GM19438 (cell line): Measurements from ENCODE around the gene XPO5.
"Not testable (repeated sequence)": the region's sequence is repeated elsewhere in the genome, so short reads cannot be mapped to it uniquely, and the experiment has no call there.

ENCODE experiments used
- ATAC-seq: cut with Tn5 transposase; IDR thresholded peaks from one replicate; pipeline ENCODE4 v1.9.1; 2021; ENCODE audit warnings: low read depth; ENCODE audit not compliant: unreplicated experiment

The XPO5 gene

GRCh38 chr6:43499028-43499815 is 76.6 kb downstream of the XPO5 start:
- no peak for ATAC-seq

GRCh38 chr6:43498291-43498690 is 77.5 kb downstream of the XPO5 start:
- ATAC-seq, result not testable (repeated sequence)

DNA sequence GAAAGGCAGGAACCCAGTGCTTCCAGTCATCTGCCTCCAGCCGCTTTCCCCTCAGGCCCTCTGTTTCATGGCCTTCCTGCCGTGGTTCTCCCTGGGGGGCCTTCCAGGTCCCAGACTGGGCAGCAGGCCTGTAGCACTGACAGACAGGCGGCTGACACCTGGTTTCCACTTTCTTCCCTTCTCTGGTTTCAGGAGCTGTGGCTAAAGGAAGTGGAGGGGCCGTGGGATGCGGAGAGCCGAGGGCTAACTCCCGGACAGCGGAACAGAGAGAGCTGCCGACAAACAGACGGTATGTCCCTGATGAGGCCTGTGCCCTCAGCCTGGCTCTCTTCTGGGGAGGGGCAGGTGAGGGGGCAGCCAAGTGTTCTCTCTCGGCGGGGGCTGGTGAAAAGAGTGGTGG is 78.1 kb downstream of the XPO5 start:
- no peak for ATAC-seq

DNA sequence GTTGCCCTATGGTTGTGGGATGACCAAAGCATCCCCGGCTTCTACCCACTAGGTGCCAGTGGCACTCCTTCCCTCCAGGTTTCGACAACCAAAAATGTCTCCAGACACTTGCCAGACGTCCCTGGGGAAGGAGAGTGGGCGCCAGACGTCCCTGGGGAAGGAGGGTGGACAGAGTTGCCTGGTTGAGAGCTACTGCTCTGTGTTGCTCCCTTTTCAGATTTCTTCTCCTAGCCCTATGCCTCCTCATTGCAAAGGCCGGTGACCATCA is 78.8 kb downstream of the XPO5 start:
- no peak for ATAC-seq

DNA sequence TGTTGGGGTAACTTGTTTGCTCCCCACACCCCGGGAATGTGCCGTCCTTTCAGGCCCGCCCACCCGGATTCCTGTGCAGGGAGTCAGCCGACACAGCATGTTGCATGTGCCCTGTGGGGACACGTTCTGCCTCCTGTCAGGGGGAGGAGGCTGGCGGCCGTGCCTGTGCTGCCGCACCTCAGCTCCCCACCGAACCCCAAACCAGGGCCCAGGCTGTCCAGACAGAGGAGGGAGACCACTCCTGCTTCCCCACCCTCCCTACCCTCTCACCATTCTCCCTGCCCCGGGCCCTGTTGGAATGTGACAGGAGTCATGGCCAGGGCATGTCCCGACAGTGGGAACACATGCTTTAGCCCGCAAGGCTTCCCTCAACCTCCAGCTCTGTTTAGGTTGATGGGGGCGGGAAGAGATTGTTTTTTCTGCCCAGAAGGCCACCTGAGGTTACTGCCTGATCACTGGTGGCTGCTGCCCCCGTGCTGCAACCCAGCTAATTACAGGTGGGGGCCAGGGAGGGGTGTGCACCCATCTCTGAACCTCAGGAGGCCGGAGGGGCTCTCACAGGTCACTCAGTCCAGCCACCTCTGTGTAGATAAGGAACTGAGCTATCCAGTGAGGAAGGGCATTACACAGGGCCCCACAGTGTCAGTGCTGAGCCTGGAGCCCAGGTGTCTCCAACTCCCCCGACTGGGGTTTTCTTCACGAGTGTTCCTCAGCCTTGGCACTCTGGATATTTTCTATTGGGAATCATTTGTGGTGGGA is 79.3 kb downstream of the XPO5 start:
- ATAC-seq, result no peak

DNA sequence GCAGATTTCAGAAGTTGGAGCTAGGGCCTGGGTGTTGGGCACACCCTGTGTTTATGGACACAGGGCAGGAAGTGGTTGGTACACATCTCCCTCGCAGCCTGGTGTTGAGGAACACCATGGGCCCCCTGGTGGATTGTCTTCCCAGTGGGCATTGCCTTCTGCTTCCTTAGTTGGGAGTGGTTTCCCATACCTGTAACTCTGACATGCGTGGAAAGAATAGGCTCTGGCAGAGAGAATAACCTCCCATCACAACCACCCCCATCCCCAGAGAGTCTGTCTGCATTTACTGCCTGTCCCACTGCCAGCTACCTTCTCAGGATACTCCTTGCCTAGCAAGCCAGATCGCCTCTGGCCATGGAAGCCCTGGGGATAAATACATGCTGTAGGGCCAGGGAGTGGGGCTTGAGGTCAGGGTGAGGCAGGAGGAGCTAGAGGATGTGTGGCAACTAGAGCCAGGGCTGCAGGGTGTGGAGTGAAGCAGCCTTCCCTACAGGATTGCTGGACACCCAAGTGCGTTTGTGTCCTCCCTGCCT is 80.4 kb downstream of the XPO5 start:
- no peak for ATAC-seq

DNA sequence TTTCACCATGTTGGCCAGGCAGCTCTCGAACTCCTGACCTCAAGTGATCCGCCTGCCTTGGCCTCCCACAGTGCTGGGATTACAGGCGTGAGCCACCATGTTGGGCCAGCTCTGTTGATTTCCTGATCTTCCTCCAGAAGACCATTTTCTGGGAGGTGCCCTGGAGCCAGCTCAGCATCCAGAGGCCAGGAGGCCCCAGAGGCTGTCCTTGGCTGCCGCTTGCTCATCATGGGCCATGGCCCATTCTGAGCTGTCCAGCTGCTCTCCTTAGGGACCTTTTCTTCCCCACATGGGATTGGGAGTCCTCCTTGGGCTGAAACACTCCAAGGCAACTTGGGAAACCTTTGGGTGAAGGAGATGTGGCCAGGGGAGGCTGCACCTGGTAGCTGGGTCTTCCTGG is 81.1 kb downstream of the XPO5 start:
- ATAC-seq, result no peak

DNA sequence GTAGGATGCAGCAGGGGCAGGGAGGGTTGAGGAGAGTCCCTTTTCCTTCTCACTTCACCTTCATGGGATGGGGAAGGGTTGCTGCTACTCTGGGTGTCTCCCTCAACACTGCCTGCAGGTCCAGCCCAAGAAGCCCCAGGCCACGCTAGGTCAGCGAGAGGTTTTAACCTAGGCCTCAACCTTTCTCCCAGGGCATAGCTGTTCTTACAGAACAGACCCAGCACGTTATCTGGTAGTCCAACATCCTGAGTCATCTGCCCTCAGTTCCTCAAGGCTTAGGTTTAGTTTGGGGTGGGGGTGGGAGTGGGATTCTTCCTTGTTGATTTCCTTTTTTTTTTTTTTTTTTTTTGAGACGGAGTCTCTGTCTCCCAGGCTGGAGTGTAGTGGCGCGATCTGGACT is 81.5 kb downstream of the XPO5 start:
- no peak for ATAC-seq

- no peak for ATAC-seq
Observed at GRCh38 chr6:43493833-43494232, 82.0 kb downstream of the XPO5 start.

DNA sequence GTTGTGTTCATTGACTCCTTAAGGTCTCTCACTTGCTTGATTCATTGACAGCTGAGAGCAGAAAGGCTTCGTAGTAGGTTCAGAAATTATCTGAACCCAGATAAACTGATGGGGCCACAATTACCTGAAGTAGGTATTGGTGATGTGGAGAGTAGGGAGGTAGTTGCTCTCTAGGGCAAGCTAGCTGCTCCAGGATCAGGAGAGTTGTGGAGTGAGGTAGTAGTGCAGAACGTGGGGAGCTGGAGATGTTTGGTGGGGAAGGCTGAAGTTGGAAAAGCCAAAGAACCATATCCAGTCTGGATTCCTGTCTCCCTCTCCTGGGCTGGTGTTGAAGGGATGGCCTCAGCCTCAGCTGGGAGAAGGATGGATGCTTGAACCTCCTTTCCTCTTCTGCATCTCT is 82.6 kb downstream of the XPO5 start:
- no peak for ATAC-seq

DNA sequence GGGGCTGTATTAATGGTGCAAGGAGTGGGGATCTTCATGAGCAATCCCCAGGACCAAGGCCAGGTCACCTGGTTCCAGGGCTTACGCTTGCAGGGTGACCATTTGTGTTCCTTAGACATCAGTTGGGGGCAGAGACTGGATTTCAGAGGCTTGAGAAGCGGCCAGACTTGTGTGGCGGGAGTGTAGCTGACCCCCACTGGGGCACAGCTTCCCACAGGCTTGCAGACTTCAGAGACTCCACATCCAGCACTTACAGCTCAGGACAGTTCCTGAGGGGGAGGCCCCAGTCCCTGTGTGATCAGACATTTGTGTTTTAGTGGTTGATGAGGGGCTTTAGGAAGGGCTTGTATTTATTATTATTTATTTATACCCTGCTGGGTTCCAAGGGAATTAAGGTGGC is 83.2 kb downstream of the XPO5 start:
- ATAC-seq, result no peak

GRCh38 chr6:43491750-43492661 is 83.8 kb downstream of the XPO5 start:
- ATAC-seq, result no peak

DNA sequence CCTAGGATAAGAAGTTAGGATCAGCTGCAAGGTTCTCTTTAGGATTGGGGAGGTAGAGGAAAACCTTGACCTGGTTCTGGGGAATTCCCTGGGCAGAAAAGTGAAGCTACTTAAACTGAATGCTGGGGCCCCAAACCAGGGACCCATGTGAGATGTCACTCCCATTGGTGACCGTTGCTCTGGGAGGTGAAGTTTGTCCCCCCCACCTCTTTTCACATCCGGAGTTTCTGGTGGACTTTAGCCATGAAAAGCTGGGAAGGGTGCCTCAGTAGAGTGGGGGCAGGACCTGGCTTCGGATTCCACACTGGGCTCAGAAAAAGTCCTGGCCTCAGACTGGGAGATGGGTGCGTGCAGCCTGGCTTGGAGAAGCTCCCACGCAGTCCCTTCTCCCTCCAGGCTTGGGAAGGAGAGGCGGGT is 85.3 kb downstream of the XPO5 start:
- no peak for ATAC-seq

DNA sequence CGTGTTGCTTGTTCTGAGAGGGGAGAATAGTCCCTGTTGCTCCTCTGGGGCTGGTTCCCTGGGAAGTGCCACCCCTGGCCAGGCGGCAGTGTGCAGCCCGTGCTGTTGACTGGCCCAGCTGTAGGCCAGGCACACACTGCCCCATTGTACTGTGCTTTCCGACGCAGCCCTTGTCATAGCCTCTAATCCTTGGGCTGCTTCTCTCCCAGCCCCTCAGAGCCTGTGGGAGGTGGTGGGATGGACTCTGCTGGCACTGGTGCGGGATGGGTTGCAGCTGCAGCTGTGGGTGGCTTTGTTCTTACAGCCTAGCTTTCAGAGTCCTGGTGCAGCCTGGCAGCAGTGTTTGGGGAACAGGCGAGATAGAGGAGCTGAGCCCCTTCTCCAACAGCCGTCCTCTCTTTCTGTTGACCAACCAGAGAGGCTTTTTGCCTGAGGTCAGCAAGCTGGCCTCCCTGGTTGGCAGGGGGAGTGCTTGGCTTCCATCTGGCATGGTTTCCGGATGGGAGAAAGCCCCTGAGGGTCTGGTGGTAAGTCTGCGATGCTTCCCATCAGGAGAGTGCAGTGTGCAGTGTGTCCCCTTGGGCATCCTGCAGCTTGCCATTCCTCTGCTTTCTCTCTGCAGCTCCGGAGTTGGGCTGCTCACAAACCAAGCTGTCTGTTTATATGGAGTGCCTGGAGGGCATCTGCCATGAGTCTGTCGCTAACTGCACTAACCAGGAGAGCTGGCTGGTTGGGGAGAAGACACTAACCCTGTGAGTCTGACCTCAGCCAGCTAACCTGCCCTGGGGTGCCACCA is 86.4 kb downstream of the XPO5 start:
- no peak for ATAC-seq

DNA sequence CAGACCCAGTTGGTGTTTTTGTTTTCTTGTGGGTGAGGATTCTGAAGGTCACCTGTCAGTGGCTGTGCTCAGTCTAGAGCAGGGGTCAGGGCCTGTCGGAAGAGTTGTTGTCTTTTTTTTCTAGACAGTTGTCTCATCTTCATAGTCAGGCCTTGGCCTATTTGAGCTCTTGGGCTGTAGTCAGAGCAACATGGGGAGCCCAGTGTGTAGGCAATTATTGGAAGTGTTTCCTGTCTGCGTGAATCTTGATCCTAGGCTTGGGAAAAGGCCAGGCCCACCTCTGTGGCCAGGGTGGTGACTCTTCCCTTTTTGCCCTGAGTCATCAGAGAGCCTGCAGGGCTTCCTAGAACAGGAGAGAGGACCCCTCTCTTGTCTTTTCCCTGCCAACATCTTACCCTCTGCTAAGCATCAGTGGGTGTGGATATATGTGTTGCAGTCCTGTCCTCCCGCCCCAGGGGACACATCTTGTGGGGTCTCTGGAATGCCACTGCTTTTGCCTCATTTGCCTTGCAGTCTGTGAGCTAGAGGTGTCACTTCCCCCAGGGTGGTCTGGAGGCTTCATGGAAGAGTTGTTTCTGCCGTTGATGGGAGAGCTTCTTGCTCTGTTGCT is 87.1 kb downstream of the XPO5 start:
- ATAC-seq, result no peak

DNA sequence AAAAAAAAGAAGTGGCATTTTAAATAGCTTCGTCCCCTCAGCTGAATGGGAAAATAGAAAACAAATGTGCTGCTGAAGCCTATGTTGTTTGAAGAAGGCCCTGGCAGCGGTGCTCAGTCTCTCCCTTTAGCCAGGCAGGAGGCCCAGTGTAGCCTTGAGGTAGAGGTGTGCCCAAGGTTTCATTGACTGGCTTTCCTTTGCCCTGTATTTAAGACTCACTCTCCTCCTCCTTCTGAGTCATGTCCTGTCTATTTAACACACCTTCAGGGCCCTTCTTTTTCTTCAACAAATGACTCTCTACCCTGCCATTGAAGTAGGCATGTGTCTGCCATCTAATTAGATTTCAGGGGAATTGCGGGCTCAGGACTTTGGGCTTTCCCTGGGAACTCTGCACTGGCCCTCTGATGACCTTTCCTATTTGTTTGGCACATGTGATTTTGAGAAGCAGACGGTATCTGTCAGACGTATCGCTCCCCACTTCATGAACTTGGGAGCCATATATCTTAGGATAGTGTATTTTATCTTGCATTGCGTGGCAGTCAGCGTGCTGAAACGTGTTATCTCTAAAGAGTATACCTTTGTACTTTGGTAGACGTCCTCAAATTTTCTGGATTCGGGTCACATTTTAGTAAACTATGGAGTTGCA is 94.1 kb downstream of the XPO5 start:
- no peak for ATAC-seq

DNA sequence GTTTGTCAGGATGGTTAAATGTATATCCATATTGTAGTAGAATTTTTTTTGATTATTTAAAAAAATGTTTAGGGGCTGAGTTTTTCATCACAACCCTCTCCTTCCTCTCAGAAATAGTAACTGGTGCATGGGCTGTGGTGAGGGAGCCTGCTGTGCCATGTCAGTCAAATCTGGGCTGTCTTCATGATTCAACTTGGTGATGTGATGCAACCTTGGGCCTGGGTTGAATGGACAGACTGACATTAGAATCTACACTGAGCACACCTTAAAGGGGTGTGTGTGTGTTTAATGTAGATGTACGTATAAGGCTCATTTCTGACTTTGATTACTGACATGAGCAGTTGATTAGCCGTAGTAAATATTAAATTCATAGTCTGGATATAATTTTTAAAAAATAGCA is 94.8 kb downstream of the XPO5 start:
- no peak for ATAC-seq

DNA sequence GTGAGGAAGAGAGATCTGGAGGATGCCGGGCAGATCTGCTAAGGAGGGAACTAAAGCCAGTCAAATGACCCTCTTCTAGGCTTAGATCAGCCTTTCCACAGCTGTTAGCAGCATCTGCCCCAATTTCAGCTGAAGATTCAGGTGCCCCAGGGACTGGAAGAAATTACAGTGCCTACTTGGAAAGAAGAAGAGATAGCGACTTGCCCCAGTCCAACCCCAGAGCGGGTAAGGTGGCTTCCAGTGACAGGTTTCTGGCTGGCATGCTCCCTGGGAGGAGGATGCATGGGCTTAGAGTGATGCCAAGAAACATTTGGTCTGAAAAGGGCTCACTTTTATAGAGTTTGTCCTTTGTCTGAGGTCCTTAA is 97.8 kb downstream of the XPO5 start:
- no peak for ATAC-seq

DNA sequence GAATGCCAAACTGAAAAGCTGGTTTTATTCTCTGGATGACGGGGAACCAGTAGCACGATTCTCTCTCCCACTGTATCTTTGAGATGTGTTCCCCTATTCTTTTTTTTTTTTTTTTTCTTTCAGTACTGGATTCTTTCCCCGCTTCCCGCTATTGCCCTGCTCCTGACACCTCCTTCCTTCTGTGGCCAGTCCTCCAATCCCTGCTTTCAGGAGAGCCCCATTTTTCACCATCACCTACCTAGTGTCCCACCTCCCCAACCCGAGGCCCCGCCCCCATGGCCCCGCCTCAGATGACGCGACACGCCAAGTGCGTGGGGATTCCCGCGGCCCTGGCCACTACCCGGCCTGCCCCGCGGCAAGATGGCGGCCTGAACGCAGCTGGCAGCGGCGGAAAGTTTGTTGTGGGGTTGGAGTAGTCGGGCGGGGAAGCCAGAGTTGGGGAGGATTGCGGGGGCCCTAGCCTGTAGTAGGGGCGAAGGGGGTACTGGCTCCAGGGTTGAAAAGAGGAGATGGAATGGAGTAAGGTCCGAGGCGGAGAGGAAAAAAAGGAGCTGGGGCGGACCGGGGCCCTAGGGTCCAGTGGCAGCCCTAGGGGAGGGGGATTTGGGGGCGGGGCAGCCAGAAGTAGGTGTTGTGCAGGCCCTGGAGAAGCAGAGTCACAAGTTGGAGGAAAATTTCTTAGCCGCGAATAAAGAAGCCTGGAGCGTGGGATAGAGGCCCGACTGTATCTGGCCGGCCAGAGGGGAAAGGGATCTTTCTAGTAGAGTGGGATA is 98.4 kb downstream of the XPO5 start, which contains the start of gene TJAP1:
Gene TJAP1 (plus strand): TSS at position 336 of the 773 bp plus-strand sequence. CDS start 21,432 bp downstream, outside the sequence.
- ATAC-seq, result peak; percentile 95
